Measurements from ENCODE around the gene RPS27A.
"Not testable (repeated sequence)": the region's sequence is repeated elsewhere in the genome, so short reads cannot be mapped to it uniquely, and the experiment has no call there.

- not testable (repeated sequence) for TF ChIP-seq POLR2A (IDR thresholded peaks at IDR 0.05); CTCF (IDR thresholded peaks at IDR 0.05); POLR2AphosphoS5 (IDR thresholded peaks at IDR 0.05; ENCODE audit: insufficient read depth in 1 of 2, low read depth in 1 of 2)
Measured at GRCh38 chr2:55259586-55259985, 27.1 kb downstream of the RPS27A start.
